DOHH2 (cell line): ENCODE measurements around the gene PGRMC1.

Source experiments
- H3F3A ChIP-seq: fragments of 200-600 bp; sonication (generic), shearing (Covaris generic); 2 replicates; pipeline ENCODE4 v1.6.0; 2016; ENCODE audit warnings: antibody characterized with exemption, mild to moderate bottlenecking; ENCODE audit not compliant: control insufficient read depth, insufficient read depth
- H3K27ac ChIP-seq: fragments of 200-600 bp; sonication (generic); 2 replicates; pipeline ENCODE4 v1.5.1; 2014; ENCODE audit warnings: low read depth, mild to moderate bottlenecking, low read length, moderate library complexity
- H3K27me3 ChIP-seq: fragments of 200-600 bp; sonication (generic); 2 replicates; pipeline ENCODE4 v1.6.1; 2014; ENCODE audit warnings: mild to moderate bottlenecking, low read length, mixed read lengths; ENCODE audit not compliant: control insufficient read depth
- H3K36me3 ChIP-seq: fragments of 200-600 bp; sonication (generic); 2 replicates; pipeline ENCODE4 v1.6.1; 2014; ENCODE audit warnings: mild to moderate bottlenecking, low read length, moderate library complexity, mixed read lengths; ENCODE audit not compliant: control insufficient read depth
- H3K4me1 ChIP-seq: fragments of 200-600 bp; sonication (generic); 2 replicates; pipeline ENCODE4 v1.6.1; 2014; ENCODE audit warnings: mild to moderate bottlenecking, low read length, mixed read lengths; ENCODE audit not compliant: control insufficient read depth
- H3K4me2 ChIP-seq: fragments of 200-600 bp; sonication (generic); 2 replicates; pipeline ENCODE4 v1.6.0; 2014; ENCODE audit warnings: mild to moderate bottlenecking, low read length, moderate library complexity
- H3K4me3 ChIP-seq: fragments of 200-600 bp; sonication (generic); 2 replicates; pipeline ENCODE4 v1.5.1; 2014; ENCODE audit warnings: mild to moderate bottlenecking, low read length, mixed read lengths
- H3K79me2 ChIP-seq: fragments of 200-600 bp; sonication (generic); 2 replicates; pipeline ENCODE4 v1.6.1; 2014; ENCODE audit warnings: mild to moderate bottlenecking, low read length, mixed read lengths; ENCODE audit not compliant: control insufficient read depth
- H3K9me2 ChIP-seq: fragments of 200-600 bp; sonication (generic); replicated peaks from 2 replicates; pipeline ENCODE4 v1.6.1; 2014; ENCODE audit warnings: mild to moderate bottlenecking, low read length, mixed read lengths; ENCODE audit not compliant: control insufficient read depth
- H3K9me3 ChIP-seq: fragments of 200-600 bp; sonication (generic); 2 replicates; pipeline ENCODE4 v1.6.1; 2014; ENCODE audit warnings: antibody characterized with exemption, low read length, mixed read lengths; ENCODE audit not compliant: control insufficient read depth, insufficient read depth
- H4K20me1 ChIP-seq: fragments of 200-600 bp; sonication (generic); 2 replicates; pipeline ENCODE4 v1.6.0; 2014; ENCODE audit warnings: low read depth, mild to moderate bottlenecking, antibody characterized with exemption, low read length, moderate library complexity; ENCODE audit not compliant: control insufficient read depth, insufficient read depth
- CTCF ChIP-seq: fragments of 200-600 bp; sonication (generic); IDR thresholded peaks from one replicate; pipeline ENCODE4 v1.5.1; 2014; ENCODE audit warnings: antibody characterized with exemption, mild to moderate bottlenecking, low read depth, low read length; ENCODE audit not compliant: poor library complexity, severe bottlenecking
- EZH2phosphoT487 ChIP-seq: fragments of 200-600 bp; sonication (generic); IDR thresholded peaks from 2 replicates; pipeline ENCODE4 v1.6.1; 2017; ENCODE audit warnings: borderline replicate concordance, mild to moderate bottlenecking, antibody characterized with exemption, low read length, moderate library complexity, mixed read lengths

PGRMC1 gene

GRCh38 chrX:119235051-119235511 is 1.0 kb upstream of the PGRMC1 start:
- Histone ChIP-seq H3K36me3 (peaks cover 4% of the 10 kb centered on the region; the same call in 1 of the 2 replicates), H3F3A (no peaks in the 10 kb centered on the region), H3K4me3 (no peak overlapping the region), H3K4me2 (peak overlapping the region; percentile 79; the same call in 1 of the 2 replicates), H3K79me2 (peaks cover 33% of the 10 kb centered on the region), H3K9me2 (no peaks in the 10 kb centered on the region), H3K4me1 (peaks cover 17% of the 10 kb centered on the region), H3K27me3 (peaks cover 11% of the 10 kb centered on the region), H3K27ac (no peak overlapping the region), H4K20me1 (peaks cover 4% of the 10 kb centered on the region; the same call in 1 of the 2 replicates), H3K9me3 (no peaks in the 10 kb centered on the region)
- TF ChIP-seq EZH2phosphoT487 (no peak), CTCF (no peak)

- Histone ChIP-seq H3K4me2 (peak overlapping the region; percentile 79), H3K36me3 (peaks cover 15% of the 10 kb centered on the region), H3K4me3 (peak overlapping the region; percentile 86), H3K9me3 (no peaks in the 10 kb centered on the region), H3K9me2 (no peaks in the 10 kb centered on the region), H3K4me1 (peaks cover 17% of the 10 kb centered on the region), H3K27ac (0 out of 2 replicates have a peak overlapping the region, but pooled peaks have one; percentile 24), H4K20me1 (peaks cover 4% of the 10 kb centered on the region; the same call in 1 of the 2 replicates), H3K79me2 (peaks cover 38% of the 10 kb centered on the region), H3F3A (no peaks in the 10 kb centered on the region), H3K27me3 (peaks cover 11% of the 10 kb centered on the region)
- TF ChIP-seq CTCF (no peak), EZH2phosphoT487 (no peak)
Measured at GRCh38 chrX:119236623-119237561, 807 bp downstream of the PGRMC1 start.

DNA sequence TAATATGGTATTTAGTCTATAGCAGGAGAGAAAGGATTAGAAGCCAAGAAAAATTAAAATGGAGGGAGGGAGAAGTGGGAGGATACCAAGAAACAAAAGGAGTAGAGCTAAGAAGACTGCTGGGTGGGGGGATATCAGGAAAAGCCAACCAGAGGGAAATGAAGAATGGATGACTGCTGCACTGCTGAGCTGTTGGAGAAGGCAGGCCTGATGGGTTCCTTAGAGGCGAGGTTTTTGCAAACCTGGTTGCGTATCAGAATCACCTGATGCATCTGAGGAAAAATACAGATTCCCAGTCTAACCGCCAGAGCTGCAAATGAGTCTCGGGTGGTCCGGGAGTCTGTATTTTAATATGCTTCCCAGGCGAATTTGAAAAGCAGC is 1.5 kb downstream of the PGRMC1 start:
- peaks cover 38% of the 10 kb centered on the region for H3K79me2 ChIP-seq
- no peaks in the 10 kb centered on the region for H3K9me3 ChIP-seq
- peak overlapping the region; percentile 86 for H3K4me3 ChIP-seq
- peak overlapping the region; percentile 79 for H3K4me2 ChIP-seq
- peaks cover 11% of the 10 kb centered on the region for H3K27me3 ChIP-seq
- peaks cover 17% of the 10 kb centered on the region for H3K36me3 ChIP-seq
- no peaks in the 10 kb centered on the region for H3K9me2 ChIP-seq
- TF ChIP-seq EZH2phosphoT487, result no peak
- no peak for TF ChIP-seq CTCF
- H3K27ac ChIP-seq, result no peak overlapping the region
- peaks cover 17% of the 10 kb centered on the region for H3K4me1 ChIP-seq
- no peaks in the 10 kb centered on the region for H3F3A ChIP-seq
- peaks cover 4% of the 10 kb centered on the region; the same call in 1 of the 2 replicates for H4K20me1 ChIP-seq
